HG03066 (cell line): ENCODE measurements around the gene TPCN2.
"Not testable (repeated sequence)": the region's sequence is repeated elsewhere in the genome, so short reads cannot be mapped to it uniquely, and the experiment has no call there.

Source experiments
- ATAC-seq: cut with Tn5 transposase; IDR thresholded peaks from one replicate; pipeline ENCODE4 v1.9.1; 2021; ENCODE audit warnings: low read depth; ENCODE audit not compliant: unreplicated experiment

The TPCN2 gene

DNA sequence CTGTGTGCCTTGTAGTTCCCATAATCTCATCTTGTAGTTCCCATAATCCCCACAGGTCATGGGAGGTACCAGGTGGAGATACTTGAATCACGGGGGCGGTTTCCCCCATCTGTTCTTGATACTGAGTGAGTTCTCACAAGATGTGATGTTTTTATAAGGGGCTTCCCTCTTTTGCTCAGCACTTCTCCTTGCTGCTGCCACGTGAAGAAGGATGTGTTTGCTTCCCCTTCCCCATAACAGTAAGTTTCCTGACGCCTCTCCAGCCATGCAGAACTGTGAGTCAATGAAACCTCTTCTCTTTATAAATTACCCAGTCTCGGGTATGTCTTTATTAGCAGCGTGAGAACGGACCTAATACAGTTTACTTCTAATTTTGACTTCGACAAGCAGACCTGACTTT lies 93.0 kb downstream of the TPCN2 start:
- ATAC-seq, result no peak

DNA sequence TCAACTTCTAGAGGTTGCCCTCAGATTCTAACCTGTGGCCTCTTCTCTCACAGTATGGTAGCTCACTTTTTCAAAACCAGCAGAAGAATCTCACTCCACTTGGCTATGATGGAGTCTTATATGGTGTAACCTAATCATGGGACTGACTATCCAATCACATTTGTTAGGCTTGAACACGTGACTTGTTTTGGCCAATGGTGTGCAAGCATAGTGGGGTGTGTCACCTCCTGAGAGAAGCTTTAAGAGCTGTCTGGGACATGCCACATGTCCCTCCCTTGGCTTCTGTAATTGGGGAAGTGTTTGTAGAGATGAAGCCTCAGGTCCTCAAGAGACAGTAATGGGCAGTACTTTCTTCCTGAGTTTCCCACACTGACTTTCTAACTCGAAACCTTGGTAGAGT lies 94.2 kb downstream of the TPCN2 start:
- ATAC-seq, result no peak

- ATAC-seq, result no peak
Observed at GRCh38 chr11:69144316-69145049, 95.8 kb downstream of the TPCN2 start.

- no peak for ATAC-seq
Observed at GRCh38 chr11:69145050-69145380, 96.3 kb downstream of the TPCN2 start.

GRCh38 chr11:69148377-69148762 lies 99.6 kb downstream of the TPCN2 start:
- ATAC-seq, result no peak

DNA sequence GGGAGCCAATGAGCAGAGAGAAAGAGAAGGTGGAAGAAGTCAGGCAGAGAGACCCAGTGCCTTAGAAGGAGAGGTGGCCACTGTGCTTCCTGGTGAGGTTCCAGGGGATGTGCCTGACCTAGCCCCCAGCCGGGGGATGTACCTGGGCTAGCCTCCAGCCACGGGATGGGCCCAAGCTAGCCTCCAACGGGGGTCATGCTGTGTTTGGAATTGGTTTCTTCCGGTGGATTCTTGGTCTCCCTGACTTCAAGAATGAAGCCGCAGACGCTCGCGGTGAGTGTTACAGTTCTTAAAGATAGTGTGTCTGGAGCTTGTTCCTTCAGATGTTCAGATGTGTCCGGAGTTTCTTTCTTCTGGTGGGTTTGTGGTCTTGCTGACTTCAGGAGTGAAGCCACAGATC lies 100.1 kb downstream of the TPCN2 start:
- no peak for ATAC-seq

- ATAC-seq, result not testable (repeated sequence)
Observed at GRCh38 chr11:69149338-69150045, 100.8 kb downstream of the TPCN2 start.

DNA sequence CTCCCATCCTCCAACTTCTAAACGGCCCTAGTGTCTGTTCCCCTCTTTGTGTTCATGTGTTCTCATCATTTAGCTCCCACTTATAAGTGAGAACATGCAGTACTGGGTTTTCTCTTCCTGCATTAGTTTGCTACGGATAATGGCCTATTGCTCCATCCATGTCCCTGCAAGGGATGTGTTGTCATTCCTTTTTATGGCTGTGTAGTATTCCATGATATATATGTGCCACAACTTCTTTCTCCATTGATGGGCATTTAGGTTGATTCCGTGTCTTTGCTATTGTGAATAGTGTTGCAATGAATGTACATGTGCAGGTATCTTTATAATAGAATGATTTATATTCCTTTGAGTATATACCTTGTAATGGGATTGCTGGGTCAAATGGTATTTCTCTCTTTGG lies 101.4 kb downstream of the TPCN2 start:
- ATAC-seq, result no peak

DNA sequence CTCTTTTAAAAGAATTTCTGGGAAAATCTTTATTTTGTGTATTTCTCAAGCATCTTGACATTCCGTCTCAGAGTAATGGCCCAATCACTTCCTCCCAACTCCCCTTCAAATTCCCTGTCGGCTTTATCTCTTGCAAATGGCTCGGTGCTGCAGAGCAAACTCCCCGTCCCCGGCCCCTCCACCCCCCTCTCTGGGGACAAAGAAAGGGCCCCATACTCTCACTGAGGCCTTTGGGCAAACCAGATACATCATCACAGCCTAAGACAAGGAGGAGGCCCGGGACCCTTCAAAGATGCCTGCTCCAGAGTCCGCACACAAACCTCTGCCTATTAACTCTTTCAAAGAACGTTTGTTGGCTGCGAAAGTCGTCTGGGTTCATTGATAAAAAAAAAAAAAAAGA lies 103.1 kb downstream of the TPCN2 start:
- ATAC-seq, result no peak

DNA sequence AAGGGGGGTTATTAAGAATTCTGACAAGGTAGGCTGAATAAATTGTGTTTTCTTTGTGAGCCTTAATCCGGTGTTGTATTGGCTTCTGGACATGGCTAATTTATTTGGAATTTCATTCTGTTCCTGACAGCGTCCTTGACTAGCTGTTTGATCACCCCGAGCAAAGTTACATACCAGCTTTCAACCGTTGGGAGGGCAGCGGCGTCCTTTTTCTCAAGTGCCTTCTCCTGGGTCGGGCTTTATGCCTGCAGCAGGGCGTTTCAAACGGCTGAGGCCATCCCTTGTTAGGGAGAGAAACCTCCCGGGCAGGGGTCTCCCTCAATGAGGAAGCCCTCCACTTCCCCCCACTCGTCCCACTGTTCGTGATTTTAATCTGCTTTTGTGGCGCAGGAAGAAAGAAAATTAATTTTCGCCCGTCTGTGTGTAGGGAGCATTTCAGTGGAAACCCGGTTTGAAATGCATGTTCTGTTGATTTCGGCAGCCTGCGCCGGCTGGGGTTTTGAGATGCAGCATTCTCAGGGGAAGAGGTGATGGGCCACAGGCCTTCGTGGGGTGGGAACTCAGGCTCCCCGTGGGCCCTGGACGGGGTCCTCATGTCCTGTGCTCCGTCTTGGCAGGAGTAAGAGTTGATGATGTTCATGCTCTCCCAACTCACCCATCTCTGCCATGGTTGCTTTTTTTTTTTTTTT lies 104.1 kb downstream of the TPCN2 start:
- no peak for ATAC-seq

DNA sequence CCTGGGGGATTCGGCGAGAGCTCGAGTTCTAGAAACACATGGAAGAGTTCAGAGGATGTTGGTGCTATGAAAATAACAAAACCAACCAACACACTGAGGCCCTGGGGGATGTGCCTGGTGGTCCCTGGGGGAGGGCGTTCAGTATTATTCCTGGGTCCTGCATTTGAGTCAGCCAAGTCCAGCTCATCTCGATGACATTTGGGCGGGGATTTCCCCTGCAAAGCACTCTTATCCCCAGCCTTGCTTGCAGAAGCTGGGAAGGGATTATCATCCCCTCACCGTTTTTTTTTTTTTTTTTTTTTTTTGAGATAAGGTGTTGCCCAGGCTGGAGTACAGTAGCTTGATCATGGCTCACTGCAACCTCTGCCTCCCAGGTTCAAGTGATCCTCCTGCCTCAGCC lies 104.9 kb downstream of the TPCN2 start:
- no peak for ATAC-seq

- ATAC-seq, result no peak
Observed at GRCh38 chr11:69154211-69154913, 105.6 kb downstream of the TPCN2 start.

DNA sequence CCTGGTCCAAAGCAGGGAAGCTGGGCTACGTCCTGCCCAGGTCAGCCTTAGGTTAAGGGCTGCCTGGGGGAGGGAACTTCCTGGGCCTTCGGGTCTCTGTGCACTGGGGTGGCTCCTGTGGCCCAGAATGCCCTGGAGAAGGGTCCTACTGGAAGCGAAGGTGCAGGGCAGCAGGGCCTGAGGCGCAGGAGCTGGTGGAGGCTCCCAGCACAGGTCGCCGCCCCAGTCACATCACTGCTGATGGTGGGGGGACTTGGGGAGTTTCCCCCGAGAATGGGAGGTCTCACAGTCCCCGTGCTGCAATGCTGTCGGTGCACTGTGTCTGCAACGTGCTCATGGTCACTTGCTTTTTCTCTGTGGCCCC lies 106.2 kb downstream of the TPCN2 start:
- ATAC-seq, result no peak

DNA sequence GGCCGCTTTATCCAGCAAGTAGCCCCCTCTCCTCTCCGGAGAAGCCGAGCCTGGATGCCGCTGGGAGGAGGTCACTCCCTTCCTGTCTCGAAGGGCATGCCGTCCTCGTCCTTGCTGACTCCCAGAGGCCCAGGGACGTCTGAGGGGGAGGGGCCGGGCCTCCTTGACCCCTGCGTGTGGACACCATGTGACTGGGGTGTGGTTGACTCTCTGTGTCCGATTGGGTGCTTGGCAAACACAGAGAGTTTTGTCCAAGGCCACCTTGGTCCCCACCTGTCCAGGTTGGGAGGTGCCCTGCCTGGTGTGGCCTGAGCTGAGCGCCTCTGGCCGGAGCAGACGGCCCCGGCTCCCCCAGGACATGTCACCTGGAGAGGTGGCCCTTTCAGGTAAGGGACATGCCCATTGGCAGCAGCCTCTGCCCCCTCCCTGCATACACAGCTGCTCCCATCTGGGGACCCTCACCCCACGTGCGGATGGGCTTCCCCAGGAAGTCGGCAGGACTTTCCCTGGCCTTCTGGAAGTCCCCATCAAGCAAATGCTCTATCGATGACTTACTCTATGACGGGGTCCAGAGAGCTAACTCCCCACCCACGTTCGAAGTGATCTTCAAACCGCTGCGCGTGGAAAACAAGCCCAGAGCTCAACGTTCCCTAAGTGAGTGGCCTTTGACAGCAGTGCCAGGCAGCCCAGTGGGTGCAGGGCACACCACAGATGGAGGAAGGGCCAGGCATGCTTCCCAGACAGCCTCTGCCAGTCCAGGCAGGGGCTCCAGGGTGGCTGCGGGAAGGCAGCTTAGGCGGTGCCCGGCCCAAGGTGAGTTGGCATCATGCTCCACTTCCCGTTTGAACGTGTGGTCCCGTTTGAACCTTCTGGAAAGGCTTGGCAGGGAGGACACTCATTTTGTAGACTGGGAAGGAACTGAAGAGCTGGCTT lies 106.8 kb downstream of the TPCN2 start, which contains the start of gene SMIM38:
Gene SMIM38 (plus strand): TSS at position 634 of the 933 bp plus-strand sequence. CDS start 1,912 bp downstream, outside the sequence.
- no peak for ATAC-seq

DNA sequence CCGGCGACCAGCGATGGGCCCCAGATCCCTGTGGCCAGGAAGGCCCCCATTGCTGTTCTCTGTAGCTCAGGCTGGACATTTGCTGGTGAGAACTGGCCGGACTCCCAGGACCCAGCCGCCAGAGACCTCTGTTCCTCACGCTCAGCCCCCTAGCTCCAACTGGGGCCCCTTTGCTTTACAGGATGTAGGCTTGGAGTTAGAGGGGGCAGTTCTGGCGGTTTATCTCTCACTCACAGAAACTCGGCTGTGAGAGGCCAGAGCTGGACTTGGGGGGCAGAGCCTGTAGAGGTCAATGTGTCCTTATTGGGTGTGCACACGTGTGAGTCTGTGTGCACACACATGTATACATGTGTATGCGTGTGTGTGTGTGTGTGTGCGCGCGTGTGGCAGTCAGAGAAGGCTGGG lies 107.5 kb downstream of the TPCN2 start:
- ATAC-seq, result no peak

DNA sequence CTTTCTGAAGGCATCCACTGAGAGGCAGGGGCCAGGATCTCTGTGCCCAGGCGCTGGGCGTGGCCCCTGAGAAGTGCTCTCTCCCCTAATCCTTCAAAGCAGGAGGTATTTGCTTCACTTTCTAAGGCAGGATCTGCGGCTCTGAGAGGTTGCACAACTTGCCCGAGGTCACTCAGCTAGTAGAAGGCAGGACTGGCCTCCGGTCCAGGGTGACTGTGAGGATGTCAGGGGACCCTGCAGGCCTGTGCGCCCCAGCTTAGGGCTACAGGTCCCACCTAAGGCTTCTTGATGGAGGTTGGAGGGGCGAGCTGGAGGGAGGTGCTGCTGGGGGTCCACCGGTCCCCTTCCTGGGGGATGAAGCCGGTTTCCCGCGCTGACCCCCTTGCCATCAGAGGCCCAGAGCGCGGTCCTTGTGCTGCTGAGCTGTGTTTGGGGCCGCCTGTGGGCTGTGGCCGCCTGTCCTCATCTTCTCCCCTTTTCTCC lies 108.0 kb downstream of the TPCN2 start:
- ATAC-seq, result no peak

DNA sequence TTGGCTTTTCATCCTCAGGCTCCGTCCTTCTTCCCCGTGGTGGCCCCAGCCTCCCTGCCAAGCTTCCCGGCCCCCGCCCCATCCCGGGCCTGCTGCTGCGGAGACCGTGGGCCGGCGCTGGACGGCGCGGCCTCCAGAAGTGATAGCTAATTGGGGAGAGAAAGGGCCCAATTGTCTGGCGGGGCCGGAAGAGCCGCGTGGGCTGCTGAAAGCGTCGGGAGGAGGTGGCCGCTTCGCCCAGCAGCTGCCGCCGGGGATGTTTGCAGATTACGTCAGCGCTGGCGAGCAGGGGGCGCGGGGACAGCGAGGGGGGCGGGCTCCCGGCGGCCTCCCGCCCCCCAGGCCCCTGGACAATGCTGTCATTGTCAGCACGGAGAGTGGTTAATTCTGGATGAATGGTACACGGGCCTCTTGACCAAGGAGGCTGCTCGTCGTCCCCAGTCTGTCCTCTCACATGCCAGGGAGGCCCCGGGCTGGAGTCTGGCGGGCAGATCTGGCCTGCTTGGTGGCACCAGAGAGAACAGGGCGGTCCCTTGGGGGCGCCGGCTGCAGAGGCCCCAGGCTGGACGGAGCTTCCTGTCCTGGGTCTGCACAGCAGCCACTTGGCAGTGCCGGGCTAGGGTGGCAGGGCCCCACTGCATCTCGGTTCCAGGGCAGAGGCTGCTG lies 108.6 kb downstream of the TPCN2 start:
- ATAC-seq, result no peak

DNA sequence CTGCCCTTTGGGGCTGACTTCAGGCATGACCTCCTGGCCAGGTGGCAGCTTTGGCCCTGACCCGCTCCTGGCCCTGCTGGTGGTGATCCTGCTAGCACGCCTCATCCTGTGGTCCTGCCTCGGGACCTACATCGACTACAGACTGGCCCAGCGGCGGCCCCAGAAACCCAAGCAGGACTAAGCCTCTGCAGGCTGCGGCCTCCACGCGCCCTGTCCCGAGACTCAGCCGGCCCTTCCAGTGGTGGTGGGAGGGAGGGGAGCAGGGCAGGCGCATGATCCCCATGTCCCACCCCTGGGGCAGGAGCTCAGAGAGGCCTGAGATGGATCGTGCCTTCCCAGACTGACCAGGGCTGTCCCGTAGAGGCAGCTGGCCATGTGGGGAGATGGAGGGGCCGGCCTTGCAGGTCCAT lies 109.1 kb downstream of the TPCN2 start:
- no peak for ATAC-seq
